Posterior vena cava (tissue), 2 donors: ENCODE measurements around the gene OTULIN. TPM values are rescaled to one million over a fixed set of nuclear protein-coding genes. Genes with fewer than 3 reads are reported as not detected.

Experiments used
- DNase-seq: peaks from one replicate; pipeline ENCODE4 v3.0.0-alpha.2; 2020; ENCODE audit warnings: low spot score
- intact Hi-C, 2 donors: fragments of 100-400 bp; cut with DNase I; formaldehyde crosslinking; loops; one replicate each; pipeline versions ENCODE4 v1.14.1 to v1.14.2; 2022 to 2023
- total RNA-seq, 2 donors: library from RNA; stranded (reverse); fragmentation: NEBNext Ultra II Directional; extraction: Animal tissue kit (Norgen Biotek cat#: 25700); gene quantifications; one replicate each; pipeline ENCODE4 v1.2.1, GENCODE V29; 2021
- donor health status: DM: yes; HTN: yes; CAD: no.
- donor health status: DM: yes; HTN: yes; CAD: no.

Gene OTULIN
- total RNA-seq, 2 donors from 2014 or later: 24.6 to 26.9 TPM

- intact Hi-C loops: no loop called here
- no peak for DNase-seq
Observed at GRCh38 chr5:14666357-14666756, 1.8 kb downstream of the OTULIN start.

- intact Hi-C loops: no loop called here
- no peak for DNase-seq
Observed at GRCh38 chr5:14667290-14667689, 2.8 kb downstream of the OTULIN start.

- DNase-seq: no peak
- intact Hi-C loops: no loop called here
Observed at GRCh38 chr5:14667770-14668169, 3.3 kb downstream of the OTULIN start.

GRCh38 chr5:14668181-14668591 lies 3.7 kb downstream of the OTULIN start:
- DNase-seq: no peak
- intact Hi-C loops: no loop called here

- no peak for DNase-seq
- intact Hi-C loops: no loop called here
Observed at GRCh38 chr5:14669415-14669814, 4.9 kb downstream of the OTULIN start.

- DNase-seq: no peak
- intact Hi-C loops: no loop called here
Observed at GRCh38 chr5:14669975-14670374, 5.5 kb downstream of the OTULIN start.

GRCh38 chr5:14671414-14671813 lies 6.9 kb downstream of the OTULIN start:
- intact Hi-C loops: no loop called here

GRCh38 chr5:14672082-14672481 lies 7.6 kb downstream of the OTULIN start:
- DNase-seq: no peak
- intact Hi-C loops: no loop called here

More at GRCh38 chr5:14671414-14671813, 6.9 kb downstream of the OTULIN start:
- no peak for DNase-seq

- DNase-seq: no peak
- intact Hi-C loops: no loop called here
Observed at GRCh38 chr5:14672484-14673394, 8.2 kb downstream of the OTULIN start.

- intact Hi-C loops: no loop called here
- DNase-seq: no peak
Observed at GRCh38 chr5:14673443-14673842, 8.9 kb downstream of the OTULIN start.

- DNase-seq: no peak
- intact Hi-C loops: no loop called here
Observed at GRCh38 chr5:14674983-14675854, 10.7 kb downstream of the OTULIN start.

GRCh38 chr5:14675865-14676300 lies 11.4 kb downstream of the OTULIN start:
- no peak for DNase-seq
- intact Hi-C loops: no loop called here

- intact Hi-C loops: no loop called here
- DNase-seq: no peak
Observed at GRCh38 chr5:14676320-14676719, 11.8 kb downstream of the OTULIN start.

- intact Hi-C loops: no loop called here
- DNase-seq: no peak
Observed at GRCh38 chr5:14678773-14679334, 14.3 kb downstream of the OTULIN start.

GRCh38 chr5:14679595-14679994 lies 15.1 kb downstream of the OTULIN start:
- no peak for DNase-seq
- intact Hi-C loops: no loop called here

- intact Hi-C loops: loop anchor here in 1 of 2 donors (10.0 kb wide), 1 partner anchor 334 kb away; no protein-coding TSS in a partner anchor
Observed at GRCh38 chr5:14681236-14681752, 16.8 kb downstream of the OTULIN start.

GRCh38 chr5:14683906-14684455 lies 19.5 kb downstream of the OTULIN start:
- intact Hi-C loops: loop anchor here in 1 of 2 donors (10.0 kb wide), 1 partner anchor 331 kb away; no protein-coding TSS in a partner anchor
- DNase-seq: no peak

More at GRCh38 chr5:14681236-14681752, 16.8 kb downstream of the OTULIN start:
- DNase-seq: no peak

- no peak for DNase-seq
- intact Hi-C loops: loop anchor here (5.0 to 10.0 kb wide), 2 partner anchors 328 to 330 kb away; no protein-coding TSS in a partner anchor
Observed at GRCh38 chr5:14684757-14685156, 20.2 kb downstream of the OTULIN start.

GRCh38 chr5:14685757-14686156 lies 21.2 kb downstream of the OTULIN start:
- no peak for DNase-seq
- intact Hi-C loops: loop anchor here (5.0 to 10.0 kb wide), 2 partner anchors 327 to 329 kb away; no protein-coding TSS in a partner anchor
